ENCODE data around the gene MRPL42.

DNA sequence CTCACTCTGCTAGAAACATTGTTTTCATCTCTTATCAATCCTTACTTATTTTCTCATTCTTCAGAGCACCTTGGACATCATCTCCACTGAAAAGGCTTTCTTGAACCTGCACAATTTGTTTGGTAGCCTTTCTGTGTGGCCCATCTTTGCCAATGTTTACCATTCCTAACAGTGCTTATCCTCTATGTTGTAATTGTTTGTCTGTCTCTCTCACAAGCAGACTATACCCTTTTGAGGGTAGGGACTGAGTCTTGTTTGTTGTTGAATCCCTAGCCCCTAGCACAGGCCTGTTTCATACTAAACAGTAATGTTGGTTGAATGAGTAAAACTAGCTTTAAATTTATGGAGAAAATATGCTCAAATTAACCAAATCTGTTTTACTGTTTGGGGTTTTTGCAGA, 9.2 kb downstream of the MRPL42 start:
- TF ChIP-seq, protein P1, sequence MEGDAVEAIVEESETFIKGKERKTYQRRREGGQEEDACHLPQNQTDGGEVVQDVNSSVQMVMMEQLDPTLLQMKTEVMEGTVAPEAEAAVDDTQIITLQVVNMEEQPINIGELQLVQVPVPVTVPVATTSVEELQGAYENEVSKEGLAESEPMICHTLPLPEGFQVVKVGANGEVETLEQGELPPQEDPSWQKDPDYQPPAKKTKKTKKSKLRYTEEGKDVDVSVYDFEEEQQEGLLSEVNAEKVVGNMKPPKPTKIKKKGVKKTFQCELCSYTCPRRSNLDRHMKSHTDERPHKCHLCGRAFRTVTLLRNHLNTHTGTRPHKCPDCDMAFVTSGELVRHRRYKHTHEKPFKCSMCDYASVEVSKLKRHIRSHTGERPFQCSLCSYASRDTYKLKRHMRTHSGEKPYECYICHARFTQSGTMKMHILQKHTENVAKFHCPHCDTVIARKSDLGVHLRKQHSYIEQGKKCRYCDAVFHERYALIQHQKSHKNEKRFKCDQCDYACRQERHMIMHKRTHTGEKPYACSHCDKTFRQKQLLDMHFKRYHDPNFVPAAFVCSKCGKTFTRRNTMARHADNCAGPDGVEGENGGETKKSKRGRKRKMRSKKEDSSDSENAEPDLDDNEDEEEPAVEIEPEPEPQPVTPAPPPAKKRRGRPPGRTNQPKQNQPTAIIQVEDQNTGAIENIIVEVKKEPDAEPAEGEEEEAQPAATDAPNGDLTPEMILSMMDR (conservative IDR thresholded peaks at IDR 0.05; ENCODE audit: low read depth, low read length), result no peak
- TF ChIP-seq EZH2 (IDR thresholded peaks at IDR 0.05; ENCODE audit: low read length, unreplicated experiment) (no peak), EZH2phosphoT487 (IDR thresholded peaks at IDR 0.05; ENCODE audit: borderline replicate concordance, low read length) (no peak)

Measured in PC-3 (cell line).